GM23338 (cell line): ENCODE results near the gene MTHFD1. TPM values are rescaled to one million over a fixed set of nuclear protein-coding genes. Genes with fewer than 3 reads are reported as not detected.

Experiments used
- ATAC-seq: fragments of 200-7000 bp; cut with Tn5 transposase; 3 replicates; pipeline ENCODE4 v1.9.1; 2020
- DNase-seq: peaks from one replicate; pipeline ENCODE4 v3.0.0-alpha.2; 2015; ENCODE audit warnings: low spot score
- H2AFZ ChIP-seq: fragments of 200-600 bp; sonication (generic); 2 replicates; pipeline ENCODE4 v1.8.0; 2016; ENCODE audit warnings: antibody characterized with exemption, mild to moderate bottlenecking, moderate library complexity
- H3F3A ChIP-seq: fragments of 200-600 bp; sonication (generic); replicated peaks from 2 replicates; pipeline ENCODE4 v1.8.0; 2017; ENCODE audit warnings: antibody characterized with exemption, mixed run types, low read depth
- H3K27ac ChIP-seq: fragments of 200-600 bp; sonication (generic); 2 replicates; pipeline ENCODE4 v1.6.1; 2016; ENCODE audit warnings: low read depth
- H3K27me3 ChIP-seq: fragments of 200-600 bp; sonication (generic); 2 replicates; pipeline ENCODE4 v1.8.0; 2016; ENCODE audit warnings: mild to moderate bottlenecking, mixed run types, moderate library complexity; ENCODE audit not compliant: insufficient read depth
- H3K36me3 ChIP-seq: fragments of 200-600 bp; sonication (generic); 2 replicates; pipeline ENCODE4 v1.8.0; 2016; ENCODE audit warnings: mild to moderate bottlenecking; ENCODE audit not compliant: insufficient read depth
- H3K4me1 ChIP-seq: fragments of 200-600 bp; sonication (generic); 2 replicates; pipeline ENCODE4 v1.8.0; 2016; ENCODE audit warnings: mild to moderate bottlenecking, moderate library complexity; ENCODE audit not compliant: insufficient read depth
- H3K4me2 ChIP-seq: fragments of 200-600 bp; sonication (generic); 2 replicates; pipeline ENCODE4 v1.7.1; 2017; ENCODE audit warnings: mixed run types
- H3K4me3 ChIP-seq: fragments of 200-600 bp; sonication (generic); 2 replicates; pipeline ENCODE4 v1.6.1; 2016; ENCODE audit warnings: mixed run types
- H3K79me2 ChIP-seq: fragments of 200-600 bp; sonication (generic); replicated peaks from 2 replicates; pipeline ENCODE4 v1.8.0; 2017; ENCODE audit warnings: mild to moderate bottlenecking; ENCODE audit not compliant: insufficient read depth
- H3K9me2 ChIP-seq: fragments of 200-600 bp; sonication (generic); 2 replicates; pipeline ENCODE4 v1.8.0; 2017; ENCODE audit not compliant: insufficient read depth
- H4K20me1 ChIP-seq: fragments of 200-600 bp; sonication (generic); replicated peaks from 2 replicates; pipeline ENCODE4 v1.8.0; 2017; ENCODE audit warnings: mild to moderate bottlenecking; ENCODE audit not compliant: insufficient read depth
- H3K27ac Mint-ChIP-seq: 2 replicates; pipeline ENCODE4 v1.8.0; 2020; ENCODE audit warnings: inconsistent platforms, mild to moderate bottlenecking, moderate library complexity, mixed read lengths
- H3K27me3 Mint-ChIP-seq: 3 replicates; pipeline ENCODE4 v1.8.0; 2022; ENCODE audit warnings: low read depth, mild to moderate bottlenecking, moderate library complexity, mixed read lengths, inconsistent platforms; ENCODE audit not compliant: insufficient read depth, poor library complexity
- H3K36me3 Mint-ChIP-seq: 3 replicates; pipeline ENCODE4 v1.8.0; 2021; ENCODE audit warnings: low read depth, mild to moderate bottlenecking, inconsistent platforms, moderate library complexity, mixed read lengths
- H3K4me1 Mint-ChIP-seq: 3 replicates; pipeline ENCODE4 v1.8.0; 2020; ENCODE audit warnings: mild to moderate bottlenecking, inconsistent platforms, mixed read lengths
- H3K4me3 Mint-ChIP-seq: 3 replicates; pipeline ENCODE4 v1.8.0; 2021; ENCODE audit warnings: moderate library complexity, mild to moderate bottlenecking, inconsistent platforms, mixed read lengths
- H3K9me3 Mint-ChIP-seq: 3 replicates; pipeline ENCODE4 v1.8.0; 2020; ENCODE audit warnings: moderate library complexity, mild to moderate bottlenecking, inconsistent platforms, mixed read lengths
- CREB1 ChIP-seq: fragments of 250-450 bp; sonication (Bioruptor Pico); IDR thresholded peaks from 2 replicates; pipeline ENCODE4 v1.5.0; 2020; ENCODE audit warnings: low read depth, mild to moderate bottlenecking, moderate library complexity
- CTCF ChIP-seq, 2 experiments: fragments of 200-600 bp in 1 of 2; sonication (generic) in 1 of 2; conservative IDR thresholded peaks; 2 replicates each; pipeline versions ENCODE4 v1.5.1 to v1.6.1; 2016 to 2017; ENCODE audit warnings: antibody characterized with exemption in 2 of 2, low read depth in 2 of 2, mild to moderate bottlenecking in 2 of 2, moderate library complexity in 1 of 2
- ETS1 ChIP-seq: IDR thresholded peaks from 2 replicates; pipeline ENCODE4 v1.6.1; 2016; ENCODE audit warnings: antibody characterized with exemption
- EZH2 ChIP-seq: fragments of 200-600 bp; sonication (generic); IDR thresholded peaks from one replicate; pipeline ENCODE4 v1.8.0; 2017; ENCODE audit warnings: antibody characterized with exemption, mild to moderate bottlenecking, low read depth; ENCODE audit not compliant: unreplicated experiment
- EZH2phosphoT487 ChIP-seq: fragments of 200-600 bp; sonication (generic); IDR thresholded peaks from one replicate; pipeline ENCODE4 v1.8.1; 2018; ENCODE audit warnings: antibody characterized with exemption; ENCODE audit not compliant: unreplicated experiment
- JUNB ChIP-seq: IDR thresholded peaks from one replicate; pipeline ENCODE4 v1.6.1; 2016; ENCODE audit warnings: antibody characterized with exemption; ENCODE audit not compliant: unreplicated experiment
- NANOG ChIP-seq: IDR thresholded peaks from 2 replicates; pipeline ENCODE4 v1.6.1; 2016; ENCODE audit warnings: antibody characterized with exemption, borderline replicate concordance
- POLR2AphosphoS5 ChIP-seq: IDR thresholded peaks from 2 replicates; pipeline ENCODE4 v1.6.1; 2016; ENCODE audit warnings: antibody characterized with exemption, low read depth
- STAT1 ChIP-seq: IDR thresholded peaks from one replicate; pipeline ENCODE4 v1.6.1; 2016; ENCODE audit warnings: antibody characterized with exemption; ENCODE audit not compliant: unreplicated experiment
- ZNF114 ChIP-seq: fragments of 250-450 bp; sonication (Bioruptor Pico); IDR thresholded peaks from 2 replicates; pipeline ENCODE4 v1.5.0; 2020; ENCODE audit warnings: mild to moderate bottlenecking, moderate library complexity
- ZNF331 ChIP-seq: fragments of 250-450 bp; sonication (Bioruptor Pico); IDR thresholded peaks from 2 replicates; pipeline ENCODE4 v1.5.0; 2020; ENCODE audit warnings: low read depth, mild to moderate bottlenecking, moderate library complexity
- ZNF462 ChIP-seq: fragments of 250-450 bp; sonication (Bioruptor Pico); IDR thresholded peaks from 2 replicates; pipeline ENCODE4 v1.5.0; 2020; ENCODE audit warnings: mild to moderate bottlenecking, moderate library complexity
- polyA plus RNA-seq: library from polyadenylated mRNA; unstranded; fragments of >200 nt; fragmentation: Nextera tagmentation; extraction: Ambion mirVana; gene quantifications from 2 replicates; pipeline ENCODE4 v1.2.1, GENCODE V29; 2016
- total RNA-seq: library from RNA; depleted of rRNA; stranded (reverse); fragments of >200 nt; shearing (Covaris generic); gene quantifications from 2 replicates; pipeline ENCODE4 v1.2.3, GENCODE V29; 2014

The MTHFD1 gene
- total and polyA plus RNA-seq, 2 experiments from 2014 or later = 219 to 237 TPM

DNA sequence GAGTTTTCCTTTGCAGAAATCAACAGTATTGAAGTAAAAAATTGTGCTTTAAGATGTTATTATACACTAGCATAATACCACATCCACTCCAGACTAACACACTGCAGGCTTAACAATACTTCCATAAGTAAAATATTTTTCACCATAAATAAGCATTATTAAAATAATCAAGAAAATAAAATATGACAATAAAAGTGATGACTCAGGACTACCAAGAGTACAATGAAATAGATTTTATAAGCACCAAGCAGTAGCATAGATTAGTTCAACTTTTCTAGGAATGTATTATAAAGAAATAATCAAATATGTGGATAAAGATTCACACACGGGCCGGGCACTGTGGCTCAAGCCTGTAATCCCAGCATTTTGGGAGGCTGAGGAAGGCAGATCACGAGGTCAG, 40.4 kb upstream of the MTHFD1 start:
- Histone ChIP-seq H3K4me3 (no peak overlapping the region), H3K9me2 (no peaks in the 10 kb centered on the region), H3F3A (no peaks in the 10 kb centered on the region), H3K36me3 (no peaks in the 10 kb centered on the region), H3K27me3 (no peaks in the 10 kb centered on the region), H2AFZ (no peak overlapping the region), H4K20me1 (no peaks in the 10 kb centered on the region), H3K4me2 (no peak overlapping the region), H3K4me1 (no peaks in the 10 kb centered on the region), H3K79me2 (no peaks in the 10 kb centered on the region), H3K27ac (no peak overlapping the region)
- DNase-seq (no peak), ATAC-seq (no peak)
- no peak overlapping the region for H3K4me3 Mint-ChIP-seq
- no peak overlapping the region for H3K27ac Mint-ChIP-seq
- no peak for TF ChIP-seq JUNB
- no peak for TF ChIP-seq ETS1
- no peak for TF ChIP-seq ZNF331 (CRISPR knock-in tag)
- TF ChIP-seq STAT1 = no peak
- no peak for TF ChIP-seq CREB1 (CRISPR knock-in tag)
- TF ChIP-seq NANOG = no peak
- H3K27me3 Mint-ChIP-seq = peaks cover 1% of the 10 kb centered on the region
- H3K36me3 Mint-ChIP-seq = no peaks in the 10 kb centered on the region
- no peaks in the 10 kb centered on the region for H3K4me1 Mint-ChIP-seq
- H3K9me3 Mint-ChIP-seq = no peaks in the 10 kb centered on the region

GRCh38 chr14:64349741-64350490, 38.2 kb upstream of the MTHFD1 start:
- Histone ChIP-seq H3K4me2 (no peak overlapping the region), H3K27ac (no peak overlapping the region; the same call in 1 of the 2 replicates), H3K4me3 (no peak overlapping the region), H3K4me1 (no peaks in the 10 kb centered on the region), H3F3A (no peaks in the 10 kb centered on the region), H2AFZ (no peak overlapping the region), H3K36me3 (no peaks in the 10 kb centered on the region), H4K20me1 (no peaks in the 10 kb centered on the region), H3K9me2 (no peaks in the 10 kb centered on the region), H3K79me2 (no peaks in the 10 kb centered on the region), H3K27me3 (no peaks in the 10 kb centered on the region)
- H3K27ac Mint-ChIP-seq = peak overlapping the region; percentile 11; the same call in 1 of the 2 replicates
- no peaks in the 10 kb centered on the region for H3K9me3 Mint-ChIP-seq
- H3K4me3 Mint-ChIP-seq = no peak overlapping the region
- ATAC-seq (no peak), DNase-seq (no peak)
- H3K36me3 Mint-ChIP-seq = no peaks in the 10 kb centered on the region
- no peaks in the 10 kb centered on the region for H3K4me1 Mint-ChIP-seq
- H3K27me3 Mint-ChIP-seq = peaks cover 1% of the 10 kb centered on the region
- TF ChIP-seq EZH2phosphoT487 = no peak
- TF ChIP-seq CTCF (conservative IDR thresholded peaks at IDR 0.05; ENCODE audit: low read depth in 2 of 2) = no peak
- TF ChIP-seq NANOG = no peak
- TF ChIP-seq EZH2 = no peak
- TF ChIP-seq JUNB = no peak
- no peak for TF ChIP-seq ZNF462
- TF ChIP-seq CREB1 (CRISPR knock-in tag) = no peak
- no peak for TF ChIP-seq ZNF331 (CRISPR knock-in tag)
- TF ChIP-seq POLR2AphosphoS5 = no peak
- TF ChIP-seq ZNF114 (CRISPR knock-in tag) = no peak
